Gastroesophageal sphincter (tissue), 3 donors: ENCODE data around the gene SRSF8.

Experiments
- EP300 ChIP-seq: sonication (generic); formaldehyde crosslinking; IDR thresholded peaks from one replicate; pipeline ENCODE4 v1.6.1; 2017; ENCODE audit warnings: antibody characterized with exemption, mild to moderate bottlenecking
- TF ChIP-seq, protein P1 (sequence below), 4 experiments: fragments of 200-600 bp in 2 of 4; fragments of 450-650 bp in 2 of 4; sonication (generic) in 1 of 4; IDR thresholded peaks; one replicate each; pipeline ENCODE4 v1.5.1; 2017 to 2019; ENCODE audit warnings: antibody characterized with exemption in 4 of 4, mild to moderate bottlenecking in 2 of 4, moderate library complexity in 2 of 4

GRCh38 chr11:95098826-95099225 lies 32.1 kb downstream of the SRSF8 start:
- no peak for TF ChIP-seq EP300
- TF ChIP-seq, protein P1, sequence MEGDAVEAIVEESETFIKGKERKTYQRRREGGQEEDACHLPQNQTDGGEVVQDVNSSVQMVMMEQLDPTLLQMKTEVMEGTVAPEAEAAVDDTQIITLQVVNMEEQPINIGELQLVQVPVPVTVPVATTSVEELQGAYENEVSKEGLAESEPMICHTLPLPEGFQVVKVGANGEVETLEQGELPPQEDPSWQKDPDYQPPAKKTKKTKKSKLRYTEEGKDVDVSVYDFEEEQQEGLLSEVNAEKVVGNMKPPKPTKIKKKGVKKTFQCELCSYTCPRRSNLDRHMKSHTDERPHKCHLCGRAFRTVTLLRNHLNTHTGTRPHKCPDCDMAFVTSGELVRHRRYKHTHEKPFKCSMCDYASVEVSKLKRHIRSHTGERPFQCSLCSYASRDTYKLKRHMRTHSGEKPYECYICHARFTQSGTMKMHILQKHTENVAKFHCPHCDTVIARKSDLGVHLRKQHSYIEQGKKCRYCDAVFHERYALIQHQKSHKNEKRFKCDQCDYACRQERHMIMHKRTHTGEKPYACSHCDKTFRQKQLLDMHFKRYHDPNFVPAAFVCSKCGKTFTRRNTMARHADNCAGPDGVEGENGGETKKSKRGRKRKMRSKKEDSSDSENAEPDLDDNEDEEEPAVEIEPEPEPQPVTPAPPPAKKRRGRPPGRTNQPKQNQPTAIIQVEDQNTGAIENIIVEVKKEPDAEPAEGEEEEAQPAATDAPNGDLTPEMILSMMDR (IDR thresholded peaks at IDR 0.05) = no peak
